ENCODE measurements around the gene ECSCR. TPM values are rescaled to one million over a fixed set of nuclear protein-coding genes. Genes with fewer than 3 reads are reported as not detected.
A peak's percentile ranks its signal among the peaks of the same experiment; 100 is the strongest.

Gene ECSCR
- total RNA-seq, 1 experiment from 2014 or later = not detected

- ChIA-PET POLR2A (interaction anchor here (0.6 to 1.4 kb wide), 5 partner anchors 8 to 1225 kb away, joined by 3 to 8 read pairs (median 4); no protein-coding TSS in a partner anchor), CTCF (interaction anchor here (0.5 to 1.4 kb wide), 2 partner anchors 8 to 136 kb away, joined by 3 to 4 read pairs; no protein-coding TSS in a partner anchor)
- H3K4me1 Mint-ChIP-seq (ENCODE audit: low read depth, unreplicated experiment) = peaks cover 21% of the 10 kb centered on the region
- TF ChIP-seq, protein P1, sequence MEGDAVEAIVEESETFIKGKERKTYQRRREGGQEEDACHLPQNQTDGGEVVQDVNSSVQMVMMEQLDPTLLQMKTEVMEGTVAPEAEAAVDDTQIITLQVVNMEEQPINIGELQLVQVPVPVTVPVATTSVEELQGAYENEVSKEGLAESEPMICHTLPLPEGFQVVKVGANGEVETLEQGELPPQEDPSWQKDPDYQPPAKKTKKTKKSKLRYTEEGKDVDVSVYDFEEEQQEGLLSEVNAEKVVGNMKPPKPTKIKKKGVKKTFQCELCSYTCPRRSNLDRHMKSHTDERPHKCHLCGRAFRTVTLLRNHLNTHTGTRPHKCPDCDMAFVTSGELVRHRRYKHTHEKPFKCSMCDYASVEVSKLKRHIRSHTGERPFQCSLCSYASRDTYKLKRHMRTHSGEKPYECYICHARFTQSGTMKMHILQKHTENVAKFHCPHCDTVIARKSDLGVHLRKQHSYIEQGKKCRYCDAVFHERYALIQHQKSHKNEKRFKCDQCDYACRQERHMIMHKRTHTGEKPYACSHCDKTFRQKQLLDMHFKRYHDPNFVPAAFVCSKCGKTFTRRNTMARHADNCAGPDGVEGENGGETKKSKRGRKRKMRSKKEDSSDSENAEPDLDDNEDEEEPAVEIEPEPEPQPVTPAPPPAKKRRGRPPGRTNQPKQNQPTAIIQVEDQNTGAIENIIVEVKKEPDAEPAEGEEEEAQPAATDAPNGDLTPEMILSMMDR (IDR thresholded peaks at IDR 0.05; ENCODE audit: insufficient read depth in 1 of 2, low read depth in 1 of 2, low read length in 1 of 2, severe bottlenecking in 1 of 2, unreplicated experiment in 1 of 2) = no peak
- no peaks in the 10 kb centered on the region for H3K36me3 ChIP-seq (ENCODE audit: control insufficient read depth, insufficient read depth, low read length)
- DNase-seq = no peak
- peaks cover 6% of the 10 kb centered on the region for H3K36me3 Mint-ChIP-seq (ENCODE audit: insufficient read depth, unreplicated experiment)
- H3K27me3 Mint-ChIP-seq (ENCODE audit: insufficient read depth, unreplicated experiment) = no peaks in the 10 kb centered on the region
- peak overlapping the region; percentile 94 for H3K4me3 ChIP-seq (ENCODE audit: low read depth, low read length)
- no peaks in the 10 kb centered on the region for H3K9me3 Mint-ChIP-seq (ENCODE audit: unreplicated experiment)
- H3K27me3 ChIP-seq (replicated peaks; ENCODE audit: control insufficient read depth, insufficient read depth, low read length) = no peaks in the 10 kb centered on the region
- BruUV-seq (replicated peaks) = no TSS peak
- H3K4me3 Mint-ChIP-seq (ENCODE audit: unreplicated experiment) = peak overlapping the region; percentile 99
- intact Hi-C loops (cut with micrococcal nuclease; ENCODE audit: unreplicated experiment) = loop anchor here (1.0 to 5.0 kb wide), 4 partner anchors 20 to 124 kb away; partner anchors contain the start of genes SPATA24 and UBE2D2
- peak overlapping the region; percentile 96 for H3K27ac Mint-ChIP-seq (ENCODE audit: unreplicated experiment)
- peaks cover 22% of the 10 kb centered on the region for H3K4me1 ChIP-seq
- no peaks in the 10 kb centered on the region for H3K9me3 ChIP-seq
These were observed 23.9 kb downstream of the ECSCR start for GRCh38 chr5:139438707-139439012.

GRCh38 chr5:139435676-139436075 lies 26.9 kb downstream of the ECSCR start:
- ChIA-PET POLR2A (no interaction called here), CTCF (no interaction called here)
- peaks cover 27% of the 10 kb centered on the region for H3K4me1 Mint-ChIP-seq (ENCODE audit: low read depth, unreplicated experiment)

GRCh38 chr5:139431706-139432105 lies 30.8 kb downstream of the ECSCR start:
- TF ChIP-seq, protein P1 (IDR thresholded peaks at IDR 0.05; ENCODE audit: insufficient read depth in 1 of 2, low read depth in 1 of 2, low read length in 1 of 2, severe bottlenecking in 1 of 2, unreplicated experiment in 1 of 2) = no peak
- Mint-ChIP-seq H3K27me3 (ENCODE audit: insufficient read depth, unreplicated experiment) (no peaks in the 10 kb centered on the region), H3K9me3 (ENCODE audit: unreplicated experiment) (no peaks in the 10 kb centered on the region), H3K36me3 (ENCODE audit: insufficient read depth, unreplicated experiment) (no peaks in the 10 kb centered on the region), H3K4me1 (ENCODE audit: low read depth, unreplicated experiment) (peaks cover 6% of the 10 kb centered on the region), H3K4me3 (ENCODE audit: unreplicated experiment) (no peak overlapping the region), H3K27ac (ENCODE audit: unreplicated experiment) (no peak overlapping the region)
- H3K9me3 ChIP-seq = no peaks in the 10 kb centered on the region
- DNase-seq = no peak
- intact Hi-C loops (cut with micrococcal nuclease; ENCODE audit: unreplicated experiment) = no loop called here
- H3K27me3 ChIP-seq (replicated peaks; ENCODE audit: control insufficient read depth, insufficient read depth, low read length) = no peaks in the 10 kb centered on the region
- no peak overlapping the region for H3K4me3 ChIP-seq (ENCODE audit: low read depth, low read length)
- ChIA-PET CTCF (no interaction called here), POLR2A (no interaction called here)
- BruUV-seq (replicated peaks) = no TSS peak
- H3K4me1 ChIP-seq = peaks cover 15% of the 10 kb centered on the region
- no peaks in the 10 kb centered on the region for H3K36me3 ChIP-seq (ENCODE audit: control insufficient read depth, insufficient read depth, low read length)

More at GRCh38 chr5:139435676-139436075, 26.9 kb downstream of the ECSCR start:
- Mint-ChIP-seq H3K27me3 (ENCODE audit: insufficient read depth, unreplicated experiment) (no peaks in the 10 kb centered on the region), H3K9me3 (ENCODE audit: unreplicated experiment) (no peaks in the 10 kb centered on the region), H3K36me3 (ENCODE audit: insufficient read depth, unreplicated experiment) (peaks cover 6% of the 10 kb centered on the region), H3K27ac (ENCODE audit: unreplicated experiment) (no peak overlapping the region), H3K4me3 (ENCODE audit: unreplicated experiment) (no peak overlapping the region)
- Histone ChIP-seq H3K36me3 (ENCODE audit: control insufficient read depth, insufficient read depth, low read length) (no peaks in the 10 kb centered on the region), H3K4me1 (peaks cover 35% of the 10 kb centered on the region), H3K27me3 (replicated peaks; ENCODE audit: control insufficient read depth, insufficient read depth, low read length) (no peaks in the 10 kb centered on the region), H3K9me3 (no peaks in the 10 kb centered on the region), H3K4me3 (ENCODE audit: low read depth, low read length) (no peak overlapping the region)
- no peak for DNase-seq
- BruUV-seq (replicated peaks) = no TSS peak
- intact Hi-C loops (cut with micrococcal nuclease; ENCODE audit: unreplicated experiment) = loop anchor here (5.0 kb wide), 1 partner anchor 127 kb away; the partner anchor contains the start of gene UBE2D2
- TF ChIP-seq, protein P1 (IDR thresholded peaks at IDR 0.05; ENCODE audit: insufficient read depth in 1 of 2, low read depth in 1 of 2, low read length in 1 of 2, severe bottlenecking in 1 of 2, unreplicated experiment in 1 of 2) = no peak
